HG03354 (cell line): Measurements from ENCODE around the gene PGAP2.
"Not testable (repeated sequence)": the region's sequence is repeated elsewhere in the genome, so short reads cannot be mapped to it uniquely, and the experiment has no call there.

ENCODE experiments used
- ATAC-seq: cut with Tn5 transposase; IDR thresholded peaks from one replicate; pipeline ENCODE4 v1.9.1; 2021; ENCODE audit warnings: mild to moderate bottlenecking; ENCODE audit not compliant: unreplicated experiment, poor library complexity, severe bottlenecking

The PGAP2 gene

DNA sequence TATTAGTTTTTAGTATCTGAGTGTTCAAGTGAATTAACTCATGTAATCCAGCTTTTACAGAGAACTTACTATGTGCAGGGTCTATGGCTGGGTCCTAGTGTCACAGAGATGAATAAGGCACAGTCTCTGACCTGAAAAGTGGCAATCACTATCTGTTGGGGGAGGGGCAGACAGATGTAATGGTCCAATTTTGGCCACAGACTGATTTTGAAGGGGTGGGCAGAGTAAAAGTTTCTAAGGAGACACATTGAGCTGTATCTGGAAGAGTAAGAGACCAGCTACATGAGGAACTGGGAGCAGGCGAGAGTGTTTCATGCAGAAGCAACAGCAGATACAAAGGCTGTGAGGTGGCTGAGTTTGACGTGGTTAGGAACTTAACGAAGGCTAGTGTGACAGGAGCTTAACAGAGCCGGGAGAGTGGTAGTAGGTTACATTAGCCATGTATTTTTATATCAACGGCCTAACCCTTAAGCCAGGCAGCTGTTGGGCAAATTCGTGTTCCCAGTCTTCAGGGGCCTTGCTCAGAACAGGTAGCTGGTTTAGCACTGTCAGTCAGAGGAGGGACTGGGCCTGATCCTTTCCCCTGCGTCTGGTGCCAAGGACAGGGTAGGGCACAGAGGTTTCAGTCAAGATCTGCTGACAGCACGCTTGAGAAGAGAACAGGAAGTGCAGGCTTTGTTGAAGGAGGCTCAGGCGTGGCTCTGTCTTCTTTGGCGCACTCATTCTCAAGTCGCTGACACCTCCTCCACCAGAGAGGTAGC, 45.7 kb downstream of the PGAP2 start:
- ATAC-seq, result peak; percentile 48

GRCh38 chr11:3854660-3854976, 46.3 kb downstream of the PGAP2 start:
- ATAC-seq, result no peak

GRCh38 chr11:3854977-3855807, 46.8 kb downstream of the PGAP2 start, which contains the start of gene STIM1:
TSS of gene STIM1 (plus strand) at chr11:3855664. CDS start at chr11:3856271, 607 bp downstream.
- ATAC-seq, result peak; percentile 64

GRCh38 chr11:3855808-3856491, 47.6 kb downstream of the PGAP2 start:
- ATAC-seq, result peak; percentile 26

DNA sequence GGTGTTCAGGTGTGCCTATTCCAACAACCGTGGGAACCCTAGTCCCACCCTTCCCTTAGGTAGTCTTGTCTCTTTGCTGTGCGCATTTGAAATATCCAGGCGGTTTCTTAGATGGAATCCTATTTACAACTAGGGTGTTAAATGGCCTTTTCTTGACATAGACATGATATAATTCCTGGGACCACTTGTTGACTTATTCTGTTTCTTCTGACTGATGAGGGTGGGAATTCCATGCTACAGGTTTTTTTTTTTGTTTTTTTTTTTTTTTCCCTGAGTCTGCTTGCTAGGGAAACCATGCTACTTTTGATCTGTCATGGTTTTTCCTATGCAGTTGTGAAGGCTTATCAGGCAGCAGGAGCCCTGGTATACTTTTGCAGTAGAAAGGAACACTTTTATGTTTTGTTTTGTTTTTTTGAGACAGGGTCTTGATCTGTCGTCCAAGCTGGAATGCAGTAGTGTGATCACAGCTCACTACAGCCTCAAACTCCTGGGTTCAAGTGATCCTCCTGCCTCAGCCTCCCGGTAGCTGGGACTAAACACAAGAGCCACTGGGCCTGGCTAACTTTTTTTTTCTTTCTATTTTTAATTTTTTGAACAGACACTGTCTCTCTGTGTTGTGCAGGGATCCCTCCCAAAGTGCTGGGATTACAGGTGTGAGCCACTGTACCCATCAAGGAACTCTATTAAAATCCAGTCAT, 48.6 kb downstream of the PGAP2 start:
- no peak for ATAC-seq

DNA sequence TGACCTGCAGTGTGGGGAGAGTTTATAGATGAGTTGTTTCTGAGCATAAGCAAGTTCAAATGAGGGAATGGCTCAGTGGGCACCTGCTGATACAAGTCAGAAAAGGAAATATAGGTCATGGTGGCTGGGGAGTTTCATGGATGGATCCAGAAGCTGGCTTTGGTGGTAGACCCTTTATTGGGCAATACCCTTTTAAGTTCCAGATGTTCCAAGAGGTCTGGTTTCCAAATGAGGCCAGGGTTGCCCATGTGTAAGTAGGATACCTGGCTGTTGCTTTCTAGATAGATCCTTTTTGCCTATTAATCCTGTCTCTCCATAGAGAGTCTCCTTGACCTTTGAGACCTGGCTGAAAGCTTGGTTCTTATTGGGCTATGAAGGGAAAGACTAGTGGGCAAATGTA, 49.3 kb downstream of the PGAP2 start:
- ATAC-seq, result no peak

GRCh38 chr11:3859373-3859881, 51.1 kb downstream of the PGAP2 start:
- ATAC-seq, result peak; percentile 39

DNA sequence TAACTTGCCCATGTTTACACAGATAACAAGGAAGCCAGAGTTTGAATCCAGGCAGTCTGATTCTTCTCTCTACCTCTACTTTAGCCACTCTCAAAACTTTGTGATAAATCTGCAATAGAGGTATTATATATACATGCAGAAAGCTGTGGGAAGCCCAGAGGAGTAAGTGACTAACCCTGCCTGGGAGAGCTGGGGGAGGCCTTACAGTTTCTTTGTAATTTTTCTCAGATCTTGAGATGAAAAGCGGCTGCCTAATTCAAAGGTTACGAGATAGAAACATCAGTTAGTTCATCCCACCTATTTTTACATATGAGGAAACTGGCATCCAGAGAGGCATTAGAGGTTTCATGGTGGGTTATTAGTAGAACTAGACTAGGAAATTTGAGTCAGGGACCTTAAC, 52.0 kb downstream of the PGAP2 start:
- no peak for ATAC-seq

DNA sequence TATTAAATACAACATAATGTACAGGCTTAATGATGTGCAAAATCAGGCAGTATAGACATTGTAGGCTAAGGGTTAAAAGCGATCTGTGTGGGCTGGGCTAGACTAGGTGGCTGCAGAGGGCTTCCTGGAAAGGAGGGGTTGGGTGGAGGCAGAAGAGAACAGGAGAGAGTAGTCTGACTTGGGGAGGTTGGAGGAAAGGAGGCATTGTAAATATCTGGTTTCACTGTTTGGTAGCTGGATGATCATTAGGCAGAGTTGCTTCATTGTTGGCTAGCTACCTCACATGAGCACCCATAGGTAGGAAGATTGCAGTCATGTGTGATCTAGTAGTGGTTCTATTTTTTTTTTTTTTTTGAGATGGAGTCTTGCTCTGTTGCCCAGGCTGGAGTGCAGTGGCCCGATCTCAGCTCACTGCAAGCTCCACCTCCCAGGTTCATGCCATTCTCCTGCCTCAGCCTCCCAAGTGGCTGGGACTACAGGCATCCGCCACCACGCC, 52.6 kb downstream of the PGAP2 start:
- not testable (repeated sequence) for ATAC-seq

GRCh38 chr11:3861683-3862082, 53.3 kb downstream of the PGAP2 start:
- no peak for ATAC-seq

GRCh38 chr11:3865388-3866193, 57.2 kb downstream of the PGAP2 start:
- ATAC-seq, result no peak

DNA sequence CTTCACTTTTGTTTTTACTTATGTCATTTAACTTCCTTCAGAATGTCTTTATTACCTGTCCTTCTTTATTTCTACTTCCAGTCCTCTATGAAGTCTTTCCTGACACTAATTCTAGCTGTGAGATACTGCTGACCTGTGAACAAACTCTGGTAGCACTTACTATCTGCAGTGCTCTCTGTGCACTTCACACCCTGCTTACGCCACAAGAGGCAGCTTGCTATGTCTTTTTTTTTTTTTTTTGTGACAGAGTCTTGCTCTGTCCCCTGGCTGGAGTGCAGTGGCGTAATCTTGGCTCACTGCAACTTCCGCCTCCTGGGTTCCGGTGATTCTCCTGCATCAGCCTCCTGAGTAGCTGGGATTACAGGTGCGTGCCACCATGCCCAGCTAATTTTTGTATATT, 57.8 kb downstream of the PGAP2 start:
- no peak for ATAC-seq

DNA sequence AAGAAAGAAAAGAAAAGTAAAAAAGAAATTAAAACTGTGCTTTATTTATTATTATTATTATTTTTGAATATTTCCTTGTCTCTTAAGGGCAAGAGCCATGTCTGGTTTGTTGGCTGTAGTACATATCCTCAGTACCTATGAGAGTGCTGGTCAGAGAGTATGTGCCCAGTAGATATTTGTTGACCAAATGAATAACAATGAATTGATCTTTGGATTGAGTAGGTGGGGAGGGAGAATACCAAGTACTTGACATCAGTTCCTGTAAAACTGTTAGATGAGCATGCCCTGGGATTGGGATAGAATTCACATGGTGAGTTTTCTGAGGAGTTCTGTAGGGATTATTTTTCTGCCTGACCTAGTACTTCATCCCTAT, 58.5 kb downstream of the PGAP2 start:
- ATAC-seq, result no peak

GRCh38 chr11:3867209-3868091, 59.1 kb downstream of the PGAP2 start:
- ATAC-seq, result peak; percentile 70

GRCh38 chr11:3873712-3874349, 65.5 kb downstream of the PGAP2 start:
- no peak for ATAC-seq
